ENCODE results near the gene TNNI3K.

TNNI3K gene

DNA sequence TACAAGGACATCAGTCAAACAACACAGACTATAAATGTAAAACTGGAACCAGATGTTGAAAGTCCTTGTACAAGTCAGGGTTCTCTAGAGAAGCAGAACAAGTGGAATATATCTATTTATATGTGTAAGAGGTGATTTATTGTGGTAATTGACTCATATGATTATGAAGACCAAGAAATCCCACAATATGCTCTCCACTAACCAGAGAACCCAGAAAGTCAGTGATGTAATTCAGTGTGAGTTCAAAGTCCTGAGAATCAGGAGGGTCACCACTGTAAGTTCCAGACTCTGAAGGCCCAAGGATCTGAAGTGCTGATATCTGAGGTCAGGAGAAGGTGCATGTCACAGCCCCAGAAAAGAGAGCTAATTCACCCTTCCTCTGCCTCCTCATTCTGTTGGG is 220.2 kb downstream of the TNNI3K start:
- no peak for DNase-seq

DNA sequence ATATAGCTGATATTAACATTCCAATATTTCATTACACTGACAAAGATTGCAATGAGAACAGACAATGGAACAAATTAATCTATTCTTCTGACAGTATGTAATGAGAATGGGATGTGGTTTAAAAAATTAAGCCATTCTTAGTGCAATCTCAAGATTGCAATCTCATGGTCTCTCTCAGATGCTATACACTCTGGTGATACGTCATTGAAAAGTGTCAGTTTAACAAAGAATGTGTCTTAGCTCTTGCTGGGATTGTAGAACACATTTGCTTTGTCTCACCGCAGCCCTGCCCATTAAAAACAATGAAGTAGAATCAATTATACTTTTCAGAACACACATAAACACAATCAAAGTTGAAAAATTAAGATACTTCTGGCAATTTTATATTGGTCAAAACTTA is 222.1 kb downstream of the TNNI3K start:
- DNase-seq: no peak

DNA sequence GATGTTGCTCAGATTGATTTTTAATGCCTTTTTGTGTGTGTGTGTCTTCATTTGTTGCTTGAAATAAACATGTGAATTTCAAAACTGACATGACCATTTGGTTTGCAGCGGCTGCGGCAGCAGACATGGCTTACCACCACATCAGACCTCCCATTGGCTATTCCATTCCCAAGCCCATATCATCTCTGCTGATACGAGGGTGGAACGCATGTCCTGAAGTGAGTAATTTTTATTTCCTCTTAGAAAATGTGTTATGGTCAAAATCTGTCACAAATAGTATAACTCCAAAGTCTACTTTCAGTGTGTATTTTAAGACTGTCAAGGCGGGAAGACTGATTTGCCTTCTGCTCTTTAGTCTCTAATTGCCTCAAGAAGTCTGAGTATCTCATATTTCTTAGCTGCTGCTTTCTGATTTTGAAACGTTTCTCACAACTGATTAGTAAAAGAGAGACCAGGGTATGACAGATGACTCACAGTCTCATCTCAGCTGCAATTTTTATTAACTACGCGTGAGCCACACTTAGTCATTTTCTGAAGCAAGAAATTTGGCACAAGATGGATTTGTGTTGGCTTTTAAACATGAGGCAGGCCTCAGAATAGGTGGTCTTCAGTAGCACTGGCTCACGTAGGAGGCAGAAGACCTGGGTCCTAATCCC is 228.3 kb downstream of the TNNI3K start:
- no peak for DNase-seq

DNA sequence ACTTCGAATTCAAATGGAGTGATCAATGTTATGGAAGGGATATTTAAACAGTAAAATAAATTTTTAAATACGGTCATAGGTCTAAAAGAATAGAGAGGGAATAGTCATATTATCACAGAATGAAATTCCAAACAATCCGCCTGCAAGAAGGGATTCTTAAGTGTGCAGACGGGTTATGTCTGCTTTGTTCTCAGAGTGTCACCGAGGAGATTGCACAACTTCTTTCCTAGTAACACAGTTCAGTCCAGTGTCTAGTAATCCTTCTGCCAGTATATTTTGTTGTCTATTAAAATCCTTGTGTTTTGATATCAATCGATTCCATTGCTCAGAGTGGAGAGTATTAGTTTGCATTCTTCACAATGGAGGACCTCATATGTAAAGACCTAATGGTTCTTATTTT is 228.8 kb downstream of the TNNI3K start:
- no peak for DNase-seq

DNA sequence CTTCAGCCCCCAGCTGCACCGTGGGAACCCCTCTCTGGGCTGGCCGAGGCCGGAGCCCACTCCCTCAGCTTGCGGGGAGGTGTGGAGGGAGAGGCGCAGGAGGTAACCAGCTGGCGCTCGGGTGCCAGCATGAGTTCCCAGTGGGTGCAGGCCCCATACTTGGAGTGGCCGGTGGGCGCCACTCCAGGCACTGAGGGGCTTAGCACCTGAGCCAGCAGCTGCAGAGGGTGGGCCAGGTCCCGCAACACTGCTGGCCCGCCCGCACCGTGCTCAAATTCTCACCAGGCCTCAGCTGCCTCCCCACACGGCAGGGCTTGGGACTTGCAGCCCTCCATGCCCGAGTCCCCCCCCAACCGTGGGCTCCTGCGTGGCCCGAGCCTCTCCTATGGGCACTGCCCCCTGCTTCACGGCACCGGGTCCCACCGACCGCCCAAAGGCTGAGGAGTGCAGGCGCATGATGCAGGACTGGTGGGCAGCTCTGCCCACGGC is 230.1 kb downstream of the TNNI3K start:
- DNase-seq: no peak

DNA sequence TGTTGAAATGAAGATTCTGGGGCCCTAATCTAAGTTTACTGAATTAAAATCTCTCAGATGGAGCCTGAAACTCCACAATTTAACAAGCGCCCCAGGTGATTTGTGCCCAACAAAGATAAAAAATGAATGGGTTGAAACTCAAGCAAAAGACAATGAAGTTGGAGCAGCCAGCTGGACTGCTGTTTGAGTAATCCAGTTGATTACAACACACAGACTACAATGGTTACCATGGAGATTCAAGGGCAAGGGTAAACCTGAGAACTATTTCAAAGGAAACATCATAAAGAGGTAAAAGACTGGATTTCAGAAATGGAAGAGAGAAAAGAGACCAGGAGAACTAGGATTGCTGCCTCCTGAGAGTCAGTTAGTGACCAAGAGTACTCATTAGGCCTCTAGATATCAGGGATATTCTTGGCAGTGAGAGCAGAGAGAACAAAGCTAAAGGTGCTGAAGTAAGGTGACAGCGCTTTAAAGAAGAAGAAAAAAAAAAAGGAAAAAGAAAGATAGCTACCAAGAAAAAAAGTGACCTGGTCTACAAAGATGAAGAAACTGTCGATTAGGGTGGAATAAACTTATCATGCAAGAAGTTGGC is 232.7 kb downstream of the TNNI3K start:
- DNase-seq: no peak

DNA sequence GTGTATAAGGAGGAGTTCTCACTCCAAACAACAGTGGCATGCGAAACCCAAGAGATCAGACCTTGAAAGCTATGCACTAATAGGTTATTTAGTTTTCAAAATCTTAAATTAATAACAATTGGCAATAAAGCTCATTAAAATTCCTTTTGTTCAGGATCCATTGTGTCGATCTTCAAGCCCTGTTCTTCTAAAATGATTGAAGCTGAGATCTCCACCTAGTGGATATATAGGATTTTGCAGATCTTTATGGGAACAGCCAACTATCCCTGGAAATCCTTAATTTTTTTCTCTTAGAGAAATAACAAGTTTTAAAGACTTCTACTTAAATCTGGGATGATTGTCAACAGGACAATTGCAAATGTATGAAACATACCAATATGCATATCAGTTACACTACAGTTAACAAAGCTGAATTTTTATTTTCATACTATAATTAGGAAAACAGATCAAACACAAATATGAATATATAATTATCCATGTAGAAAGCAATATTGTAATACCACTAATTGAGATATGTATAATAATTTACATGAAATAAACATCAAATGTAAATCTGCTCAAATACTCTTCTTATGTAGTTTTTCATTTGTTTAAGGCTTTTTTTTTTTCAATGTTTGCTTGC is 233.9 kb downstream of the TNNI3K start:
- no peak for DNase-seq

DNA sequence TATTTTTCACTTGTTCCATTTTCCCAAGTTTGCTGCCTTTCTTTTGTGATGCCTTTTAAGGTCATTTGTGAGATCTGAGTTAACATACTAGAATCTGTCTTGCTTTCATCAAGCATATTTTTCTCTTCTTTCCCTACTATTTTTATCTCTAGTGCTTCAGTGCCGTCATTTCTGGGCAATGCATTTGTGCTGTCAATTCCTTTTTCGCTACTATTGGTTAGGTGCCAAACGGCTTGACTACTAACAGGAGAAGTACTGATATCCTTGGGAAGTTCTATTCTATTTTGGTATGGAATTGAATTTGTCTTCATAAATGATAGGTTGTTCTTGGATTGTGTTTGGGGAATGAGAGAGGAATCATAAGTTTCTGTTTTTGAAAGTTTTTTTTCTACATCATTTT is 235.1 kb downstream of the TNNI3K start:
- DNase-seq: no peak

DNA sequence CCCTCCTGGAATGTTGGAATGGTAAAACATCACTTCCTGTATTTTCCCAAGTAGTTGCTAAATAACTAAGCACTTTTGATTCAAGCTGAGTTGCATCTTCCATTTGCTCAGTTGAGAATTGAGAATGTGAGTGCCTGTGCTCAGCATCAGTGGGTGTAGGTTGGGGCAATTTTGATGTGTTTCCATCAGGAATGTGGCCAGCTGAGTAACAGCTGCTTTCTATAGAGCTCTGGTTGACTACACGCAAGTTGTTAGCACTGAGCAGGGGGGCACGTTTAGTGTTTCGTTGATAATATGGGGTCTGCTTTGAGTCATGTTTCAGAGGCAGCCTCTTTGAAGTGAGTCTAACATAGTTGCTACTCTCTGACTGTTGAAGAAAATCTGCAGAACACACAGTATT is 235.7 kb downstream of the TNNI3K start:
- no peak for DNase-seq

DNA sequence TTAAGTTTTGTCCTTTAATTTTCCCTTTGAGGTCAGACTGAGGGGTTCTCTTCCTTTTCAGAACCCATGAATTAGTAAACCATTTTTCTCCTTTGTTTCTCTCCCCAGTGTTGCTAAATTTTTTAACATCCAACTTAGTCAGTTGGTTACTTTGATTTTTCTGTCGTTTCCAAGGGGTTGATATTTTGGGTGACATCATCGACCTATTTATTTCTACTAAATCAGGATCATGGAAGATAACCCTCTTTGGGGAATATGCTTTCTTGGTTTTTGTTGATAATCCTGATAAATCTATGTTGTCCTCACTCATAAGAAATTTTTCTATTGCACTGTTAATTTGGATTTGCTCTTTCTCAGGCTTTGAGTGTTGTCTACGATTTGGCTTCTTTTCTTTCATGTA is 236.3 kb downstream of the TNNI3K start:
- no peak for DNase-seq

DNA sequence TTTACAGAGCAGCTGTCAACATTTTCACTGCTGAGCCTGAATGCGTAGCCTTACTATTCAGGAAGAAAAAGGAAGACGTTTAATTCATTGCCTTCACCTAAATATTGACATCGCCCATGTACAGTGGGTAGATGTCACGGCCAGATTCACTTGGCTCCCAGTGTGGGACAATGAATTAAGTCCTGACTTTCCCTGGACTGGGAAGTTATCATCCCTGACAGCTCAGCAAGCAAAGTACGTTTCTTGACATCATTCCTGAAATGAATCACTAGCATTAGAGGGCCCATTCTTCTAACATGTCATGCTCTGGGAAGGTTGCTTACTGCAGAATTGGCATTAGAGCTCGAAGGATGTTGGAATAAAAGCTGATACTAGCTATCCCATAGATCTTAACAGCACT is 239.4 kb downstream of the TNNI3K start:
- no peak for DNase-seq

DNA sequence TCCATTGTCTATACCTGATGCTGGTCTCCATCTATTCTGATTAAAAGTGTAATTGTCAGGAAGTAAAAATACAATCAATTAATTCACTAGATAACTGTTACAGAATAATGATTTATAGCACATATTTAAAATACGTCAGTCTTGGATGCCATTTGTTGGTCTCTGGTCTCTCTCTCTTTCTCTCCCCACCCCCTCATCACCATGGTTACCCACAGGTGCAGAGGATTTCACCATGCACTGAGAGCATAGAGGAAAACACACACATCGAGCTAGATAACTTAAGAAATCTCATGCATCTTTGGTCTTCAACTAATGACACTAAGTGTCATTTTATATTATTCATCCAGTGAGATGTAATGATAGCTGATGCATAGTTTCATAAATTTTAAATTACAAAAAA is 243.8 kb downstream of the TNNI3K start:
- DNase-seq: no peak

DNA sequence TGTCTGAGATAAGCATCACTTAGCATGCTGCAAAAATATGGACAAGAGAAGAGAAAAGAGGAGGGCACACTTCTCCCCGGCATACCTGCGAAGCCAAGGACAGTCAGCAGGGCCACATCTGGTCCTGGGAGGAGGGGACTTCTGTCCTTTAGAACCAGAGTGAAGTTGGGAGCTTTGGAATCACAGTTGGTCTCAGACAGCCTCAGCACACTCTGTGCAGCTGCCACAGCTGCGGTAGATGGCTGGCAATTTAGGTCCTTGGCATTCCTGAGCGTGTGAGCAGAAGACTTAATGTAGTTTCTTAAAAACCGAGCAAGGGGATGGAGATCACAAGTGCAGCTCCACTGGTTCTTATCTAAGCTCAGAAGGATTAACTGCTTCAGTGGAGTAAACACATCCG is 244.9 kb downstream of the TNNI3K start:
- no peak for DNase-seq

DNA sequence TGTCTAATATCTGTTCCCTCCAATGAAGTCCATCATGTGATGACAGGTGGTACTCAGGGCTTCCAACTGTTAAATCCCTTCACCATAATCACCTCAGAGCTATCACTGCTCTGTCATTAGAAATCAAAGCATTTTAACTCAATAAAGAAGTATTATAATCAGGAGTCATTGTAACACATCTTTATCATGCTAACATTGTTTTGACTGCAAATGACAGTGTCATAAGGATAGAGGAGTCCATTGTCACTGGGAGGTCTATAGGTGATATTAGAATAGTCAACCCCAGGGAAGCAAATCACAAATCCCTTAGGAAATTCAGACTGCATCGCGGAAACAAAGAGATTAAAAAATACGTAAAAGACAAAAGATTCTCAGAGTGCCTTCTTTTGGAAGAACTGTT is 246.4 kb downstream of the TNNI3K start:
- no peak for DNase-seq

DNA sequence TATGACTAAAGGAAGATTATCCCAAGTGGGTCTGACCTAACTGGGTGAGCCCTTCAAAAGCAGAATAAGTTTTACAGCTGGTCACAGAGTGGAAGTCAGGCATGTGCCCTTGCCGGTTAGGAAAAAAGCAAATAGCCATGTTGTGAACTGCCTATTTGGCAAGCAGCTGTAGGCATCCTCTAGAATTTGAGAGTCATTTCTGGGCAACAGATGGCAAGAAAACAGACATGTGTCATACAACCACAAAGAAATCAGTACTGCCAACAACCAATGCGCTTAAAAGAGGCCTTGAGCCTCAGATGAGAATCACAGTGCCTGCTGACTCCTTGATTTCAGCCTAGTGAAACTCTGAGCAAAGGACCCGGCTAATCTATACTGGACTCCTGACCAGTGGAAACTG is 250.4 kb downstream of the TNNI3K start:
- no peak for DNase-seq

DNA sequence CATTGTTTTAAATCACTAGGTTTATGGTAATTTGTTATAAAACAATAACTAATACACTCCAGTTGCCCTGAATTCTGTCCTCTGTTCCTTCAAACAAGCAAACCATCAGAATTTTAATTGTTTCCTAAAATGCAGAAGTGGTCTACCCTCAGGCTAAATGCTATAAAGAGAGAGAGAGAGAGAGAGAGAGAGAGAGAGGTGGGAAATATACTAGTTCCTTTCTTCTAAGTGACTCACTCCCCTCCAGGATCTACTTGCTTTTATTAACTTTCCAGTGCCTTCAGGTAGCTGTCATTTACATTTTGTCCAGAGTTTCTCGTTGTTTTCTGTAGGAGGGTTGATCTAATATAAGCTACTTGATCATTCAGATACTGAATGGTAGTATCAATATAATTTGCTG is 250.8 kb downstream of the TNNI3K start:
- DNase-seq: no peak

DNA sequence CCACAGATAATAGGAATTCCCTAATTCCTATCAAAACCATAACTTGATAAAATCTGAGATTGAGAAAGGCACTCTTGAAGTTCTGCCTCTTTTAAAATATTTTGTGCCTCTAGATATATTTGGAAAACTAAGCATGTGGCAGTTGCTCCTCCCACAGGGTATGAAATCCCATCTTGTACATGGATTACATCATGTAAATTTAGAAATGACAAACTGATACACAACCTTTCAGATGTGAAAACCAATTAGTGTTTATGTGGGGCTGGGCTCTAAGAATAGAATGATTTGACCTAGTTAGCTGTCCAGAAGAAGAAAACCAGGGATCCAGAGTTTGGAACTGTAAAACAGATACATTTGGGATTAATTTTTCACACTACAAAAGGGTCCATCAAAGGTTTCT is 261.5 kb downstream of the TNNI3K start:
- DNase-seq: no peak

DNA sequence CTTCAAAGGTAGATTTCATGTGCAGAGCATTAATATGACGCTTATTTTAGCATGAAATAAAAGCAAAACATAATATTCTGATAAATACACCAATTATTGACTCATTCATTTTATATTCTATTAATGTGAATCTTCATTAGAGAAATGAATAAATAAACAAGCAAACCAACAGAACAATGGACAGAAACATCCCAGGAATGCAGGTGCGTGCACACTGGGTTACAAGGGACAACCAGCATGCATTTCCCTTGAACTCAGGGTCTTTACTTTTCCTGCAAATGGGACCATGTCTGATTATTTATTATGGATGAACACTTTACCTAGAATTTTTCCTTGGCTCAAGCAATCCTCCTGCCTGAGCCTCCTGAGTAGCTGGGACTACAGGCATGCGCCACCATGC is 263.7 kb downstream of the TNNI3K start:
- no peak for DNase-seq

DNA sequence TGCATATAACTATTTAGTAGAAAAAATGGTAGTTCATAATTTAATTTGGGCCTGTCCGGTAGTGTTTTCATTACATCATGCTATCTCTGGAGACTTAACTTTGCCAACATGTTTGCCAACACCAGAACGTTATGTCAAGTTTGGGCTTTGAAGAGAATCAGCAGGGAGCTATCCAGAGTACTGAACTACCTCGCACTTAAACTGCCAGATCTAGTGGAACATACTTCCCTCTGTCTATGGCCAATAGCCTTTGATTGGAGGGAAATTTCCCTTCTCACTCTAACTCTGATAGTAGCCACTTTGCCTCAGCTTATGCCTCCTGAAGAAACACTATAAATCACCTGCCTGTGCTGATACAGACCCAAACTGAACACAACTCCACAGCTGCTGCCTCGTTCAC is 267.2 kb downstream of the TNNI3K start:
- DNase-seq: no peak

DNA sequence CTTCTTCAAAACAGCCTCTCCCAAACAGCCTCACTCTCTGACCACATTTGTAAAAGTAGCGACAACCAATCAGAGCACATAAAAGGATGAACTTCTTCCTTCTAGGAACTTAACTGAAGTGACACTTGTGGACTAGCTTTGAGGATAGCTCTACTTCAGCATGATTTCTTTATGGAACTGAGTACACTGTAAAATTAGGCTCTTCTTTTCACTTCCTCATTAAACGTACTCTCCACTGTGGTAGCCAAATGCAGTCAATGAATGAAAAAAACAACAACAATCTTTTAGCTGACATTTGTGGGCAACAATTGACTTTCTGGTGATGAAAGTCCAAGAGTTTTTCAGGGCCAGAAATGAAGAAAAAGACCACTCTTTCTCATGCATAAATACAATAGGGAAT is 267.7 kb downstream of the TNNI3K start:
- no peak for DNase-seq

DNA sequence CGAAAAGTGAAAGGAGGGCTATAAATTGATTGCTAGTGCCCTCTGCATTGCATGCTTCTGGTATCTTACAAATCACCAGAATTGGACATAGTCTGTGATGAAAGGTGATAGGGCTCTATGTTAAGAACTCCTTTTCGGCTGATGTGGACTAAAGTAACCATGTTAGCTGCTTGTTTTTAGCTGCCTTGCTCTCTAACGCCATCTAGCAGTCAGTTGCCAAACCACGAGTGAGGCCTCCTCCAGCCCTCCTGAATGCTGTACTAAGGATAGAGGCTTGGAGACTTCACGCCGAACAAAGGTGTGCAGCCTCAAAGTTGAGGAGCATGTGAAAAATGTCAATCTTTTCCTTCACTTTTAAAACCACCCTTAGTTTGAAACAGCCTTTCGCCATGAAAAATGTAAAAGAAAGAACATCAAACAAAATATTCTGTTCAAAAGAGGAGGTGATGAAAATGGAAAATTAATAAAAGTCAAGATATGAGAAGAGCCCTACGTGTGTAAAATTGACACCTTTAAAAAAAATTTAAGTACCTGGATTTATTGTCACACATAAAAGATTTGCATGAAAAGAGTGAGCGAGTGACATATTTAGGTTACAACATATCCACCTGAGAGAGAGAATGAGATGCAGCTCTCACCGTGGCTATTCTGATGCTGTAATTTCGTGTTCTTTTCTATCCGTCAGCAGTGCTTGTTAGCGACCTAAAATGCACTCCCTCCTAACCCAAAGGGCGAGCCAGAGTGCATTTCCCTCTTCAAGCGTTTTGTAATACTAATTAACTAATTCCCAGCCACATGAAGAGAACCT is 269.1 kb downstream of the TNNI3K start:
- no peak for DNase-seq

DNA sequence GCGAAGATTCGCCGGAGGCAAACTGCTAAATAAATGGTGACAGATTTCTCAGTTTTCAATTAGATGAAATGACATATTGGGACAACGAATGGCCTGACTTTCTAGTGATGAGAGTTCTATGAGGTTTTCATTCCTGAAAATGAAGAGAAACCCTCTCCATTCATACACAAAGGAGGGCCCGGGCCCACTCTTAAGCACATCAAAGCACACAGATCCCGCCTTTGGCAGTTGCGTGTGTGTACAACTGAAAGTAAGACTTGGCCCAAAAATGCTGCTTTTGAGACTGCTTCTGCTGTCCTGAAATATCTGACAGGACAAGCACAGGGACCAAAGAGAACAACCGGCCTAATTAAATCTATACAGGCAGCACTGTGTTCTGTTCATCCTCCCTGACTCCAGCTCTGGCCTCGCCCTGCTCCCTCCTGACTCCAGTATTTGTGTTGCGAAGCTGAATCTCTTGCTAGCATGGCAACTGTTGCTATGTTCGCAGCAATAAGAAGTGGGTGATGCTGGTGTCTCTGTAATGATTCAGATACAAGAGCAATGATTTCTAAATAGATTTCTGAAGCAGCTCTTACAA is 269.8 kb downstream of the TNNI3K start:
- DNase-seq: no peak

DNA sequence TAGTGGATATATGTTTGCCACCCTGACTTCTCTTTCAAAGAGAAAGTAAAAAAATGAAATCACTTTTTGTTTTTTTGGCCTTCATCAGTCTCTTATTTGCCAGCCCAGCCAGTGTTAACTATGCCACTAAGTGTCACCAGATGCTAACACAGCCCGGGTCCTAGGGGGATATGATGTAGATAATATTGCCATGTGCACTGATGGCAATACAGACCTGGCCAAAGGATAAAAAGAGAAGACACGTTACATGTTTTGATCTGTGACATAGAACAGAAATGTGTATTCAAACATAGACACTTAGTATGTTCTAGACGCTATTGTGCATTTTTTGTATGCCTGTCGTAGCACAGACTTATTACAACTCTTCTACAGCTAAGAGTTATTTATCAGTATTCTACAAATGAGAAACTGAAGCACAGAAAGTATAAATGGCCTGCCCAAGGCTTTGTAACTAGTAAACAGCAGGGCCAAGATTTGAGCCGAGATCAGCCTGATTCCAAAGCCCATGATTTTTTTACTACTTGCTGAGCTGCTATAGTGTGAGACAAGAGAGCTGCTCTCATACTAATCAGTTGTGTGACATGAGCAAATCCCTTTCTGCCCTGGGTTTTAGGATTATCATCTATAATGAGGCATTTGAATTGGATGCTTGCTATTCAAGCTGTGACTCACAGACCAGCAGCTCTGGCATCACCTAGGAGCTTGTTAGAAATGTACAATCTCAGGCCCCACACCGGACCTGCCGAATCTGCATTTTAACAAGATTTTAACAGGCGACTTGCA is 270.9 kb downstream of the TNNI3K start:
- DNase-seq: no peak

Data from right forelimb (tissue), 1 donor.